GM04504 (cell line): ENCODE measurements around the gene MAPRE3.

Experiments used
- DNase-seq: peaks from one replicate; pipeline ENCODE4 v3.0.0-alpha.2; 2012; ENCODE audit warnings: low read depth

The MAPRE3 gene

DNA sequence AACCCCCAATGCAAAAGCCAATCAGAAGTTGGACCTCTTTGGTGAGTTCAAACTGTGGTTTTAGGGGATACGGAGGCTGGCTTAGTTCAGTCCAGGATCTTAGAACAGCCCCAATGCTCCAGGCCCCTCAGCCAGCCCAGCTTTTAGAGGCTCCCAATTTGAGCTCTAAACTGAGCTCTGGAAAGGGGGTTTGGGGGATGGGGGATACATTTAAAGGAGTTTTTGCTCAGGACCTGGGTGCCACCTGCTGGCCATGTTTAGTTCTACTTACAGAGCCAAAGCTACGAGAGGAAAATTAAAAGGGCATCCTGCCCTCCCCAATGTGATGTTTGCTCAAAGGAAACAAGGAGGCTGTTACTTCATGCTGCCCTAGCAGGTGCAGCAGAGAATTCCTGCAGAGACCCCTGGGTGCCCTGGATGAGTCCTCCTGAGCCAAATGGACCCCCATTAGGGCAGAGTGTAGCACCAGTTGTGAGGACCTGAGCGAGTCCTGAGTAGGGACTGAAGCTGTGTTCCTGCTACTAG, 46.4 kb downstream of the MAPRE3 start:
- DNase-seq = peak; percentile 43

- DNase-seq = no peak
These were observed 47.7 kb downstream of the MAPRE3 start for GRCh38 chr2:27018142-27018541.

GRCh38 chr2:27019459-27019858, 49.0 kb downstream of the MAPRE3 start:
- no peak for DNase-seq

DNA sequence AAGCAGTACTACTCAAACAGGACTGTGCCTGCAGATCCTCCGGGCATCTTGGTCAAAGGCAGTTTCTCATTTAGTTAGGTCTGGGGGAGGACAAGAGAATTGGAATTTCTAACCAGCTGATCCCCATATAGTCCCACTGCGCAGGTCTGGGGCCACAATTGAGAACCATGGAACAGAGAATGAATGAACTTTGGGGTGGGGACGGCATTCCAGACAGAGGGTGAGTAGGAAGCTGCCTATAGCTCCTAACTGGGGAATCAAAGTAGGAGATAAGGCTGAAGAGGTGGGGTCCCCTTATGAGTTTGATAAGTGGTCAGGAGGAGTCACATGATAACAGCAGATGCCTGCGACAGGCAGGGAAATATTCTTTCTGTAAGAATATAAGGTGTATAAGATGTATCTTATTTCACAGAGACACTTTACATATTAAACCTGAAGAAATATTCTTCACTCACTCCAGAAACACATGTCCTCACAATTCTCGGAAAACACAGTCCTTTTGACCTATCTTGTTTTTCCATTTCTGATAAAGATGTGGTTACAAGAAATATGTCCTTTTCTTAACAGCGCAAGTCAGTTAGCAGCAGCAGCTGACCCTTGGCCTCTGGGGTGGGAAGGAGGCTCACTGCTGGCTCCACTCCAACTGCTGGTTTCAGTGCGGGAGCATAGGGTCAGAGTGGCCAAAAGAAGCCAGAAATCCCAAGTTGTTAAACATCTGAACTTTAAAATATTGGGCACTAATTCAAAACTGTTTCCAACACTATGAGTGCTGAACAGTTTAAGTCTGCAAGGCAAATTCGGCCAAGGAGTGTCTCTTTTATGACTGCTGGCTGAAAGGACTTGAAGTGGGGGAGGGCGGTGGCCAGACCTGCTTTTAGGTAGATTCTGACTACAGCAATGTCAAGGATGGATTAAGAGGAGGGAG, 49.8 kb downstream of the MAPRE3 start:
- no peak for DNase-seq

DNA sequence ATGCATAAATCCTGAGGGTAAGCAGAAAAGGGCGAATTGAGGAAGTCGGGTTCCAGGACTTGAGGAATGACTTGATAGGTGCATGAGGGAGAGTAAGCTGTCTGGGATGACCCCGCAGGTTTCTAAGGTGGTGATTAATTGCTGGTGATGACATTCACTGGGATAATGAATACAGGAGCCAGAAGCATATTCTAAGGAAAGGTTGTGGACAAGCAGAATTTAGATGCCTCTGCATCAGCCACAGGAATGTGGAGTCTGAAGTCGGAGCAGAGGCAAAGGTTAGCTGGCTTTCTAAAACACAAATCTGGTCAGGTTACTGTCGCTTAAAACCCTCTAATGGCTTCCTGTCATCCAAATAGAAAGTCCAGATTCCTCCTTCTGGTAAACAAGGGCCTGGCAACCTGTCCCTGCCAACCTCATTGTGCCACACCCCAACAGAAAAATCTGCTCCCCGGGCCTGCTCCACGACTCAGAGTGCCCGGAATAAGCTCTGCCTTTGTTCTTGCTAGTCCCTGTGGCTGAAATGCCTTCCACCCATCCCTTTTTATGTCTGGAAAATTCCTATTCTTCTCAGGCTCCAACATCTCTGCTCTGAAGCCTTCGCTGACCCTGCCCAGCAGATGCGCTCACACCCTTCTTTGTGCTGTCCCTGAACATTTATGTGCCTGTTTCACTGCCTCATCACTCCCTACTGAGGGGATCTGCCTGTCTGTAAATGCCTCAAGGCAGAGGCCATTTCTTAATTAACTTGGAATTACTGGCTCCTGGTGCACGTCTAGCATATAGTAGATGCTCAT, 51.0 kb downstream of the MAPRE3 start:
- DNase-seq = no peak

DNA sequence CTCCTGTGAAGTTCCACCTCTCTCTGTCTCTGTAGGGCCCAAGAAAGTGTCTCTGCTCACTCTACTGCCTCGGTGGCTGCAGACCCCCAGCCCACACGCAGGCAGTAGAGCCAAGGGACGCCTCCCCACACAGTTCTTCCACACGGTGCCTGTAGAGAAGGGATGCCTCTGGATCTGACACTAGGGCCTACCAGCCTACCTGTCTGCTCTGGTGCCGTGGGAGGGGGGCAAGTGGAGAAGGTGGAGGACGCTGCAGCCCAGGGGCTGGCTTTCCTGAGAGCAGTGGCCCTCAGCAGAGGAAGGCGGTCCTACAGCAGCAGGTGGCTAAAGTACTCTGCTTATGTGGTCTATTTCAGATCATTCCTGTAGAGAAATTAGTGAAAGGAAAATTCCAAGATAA, 53.3 kb downstream of the MAPRE3 start:
- no peak for DNase-seq

DNA sequence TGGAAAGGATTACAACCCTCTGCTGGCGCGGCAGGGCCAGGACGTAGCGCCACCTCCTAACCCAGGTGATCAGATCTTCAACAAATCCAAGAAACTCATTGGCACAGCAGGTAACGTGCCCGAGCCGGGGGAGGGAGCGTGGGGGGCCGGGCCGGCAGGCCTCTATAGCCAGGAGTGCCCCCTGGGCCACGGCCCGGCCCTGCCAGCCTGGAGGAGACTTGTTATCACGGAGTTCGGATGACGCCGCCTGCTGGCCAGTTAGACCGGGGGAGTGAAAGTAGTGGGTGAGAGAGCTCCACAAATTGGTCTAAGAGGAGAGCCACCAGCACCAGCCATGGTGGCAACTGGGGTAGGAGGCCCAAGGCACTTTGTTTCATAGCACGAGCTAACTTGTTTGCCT, 53.8 kb downstream of the MAPRE3 start:
- no peak for DNase-seq

DNA sequence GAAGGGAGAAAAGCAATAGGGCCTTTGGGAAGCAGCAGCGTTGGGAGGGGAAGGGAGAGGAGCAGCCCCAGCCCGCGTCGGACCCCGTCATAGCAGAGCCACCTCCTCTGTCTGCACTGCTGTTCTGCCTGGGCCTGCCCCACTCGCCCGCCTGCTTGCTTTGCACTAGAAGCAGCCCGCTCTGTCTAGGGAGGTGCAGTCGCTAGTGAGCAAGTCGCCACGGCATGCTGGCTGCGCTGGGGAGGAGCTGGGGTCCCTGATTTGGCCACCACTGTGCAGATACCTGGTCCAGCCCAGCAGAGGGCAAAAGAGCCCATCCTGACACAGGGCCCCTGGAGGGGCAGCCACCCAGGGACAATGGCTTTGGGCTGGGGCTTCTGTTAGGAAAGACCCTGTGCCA, 54.4 kb downstream of the MAPRE3 start:
- no peak for DNase-seq

GRCh38 chr2:27025281-27025800, 54.9 kb downstream of the MAPRE3 start:
- no peak for DNase-seq

- DNase-seq = no peak
These were observed 55.7 kb downstream of the MAPRE3 start for GRCh38 chr2:27025861-27026851.

GRCh38 chr2:27027211-27027651, 56.8 kb downstream of the MAPRE3 start:
- no peak for DNase-seq

DNA sequence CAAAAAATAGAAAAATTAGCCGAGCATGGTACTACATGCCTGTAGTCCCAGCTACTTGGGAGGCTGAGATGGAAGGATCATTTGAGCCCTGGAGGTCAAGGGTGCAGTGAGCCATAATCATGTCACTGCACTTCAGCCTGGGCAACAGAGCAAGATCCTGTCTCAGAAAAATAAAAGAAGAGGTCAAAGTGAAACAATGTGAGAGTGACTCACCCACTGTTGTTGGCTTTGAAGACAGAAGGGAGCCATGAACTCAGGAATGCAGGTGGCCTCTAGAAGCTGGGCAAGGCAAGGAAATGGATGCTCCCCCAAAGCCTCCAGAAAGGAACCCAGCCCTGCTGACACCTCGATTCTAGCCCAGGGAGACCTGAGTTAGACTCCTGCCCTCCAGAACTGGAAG, 58.6 kb downstream of the MAPRE3 start:
- no peak for DNase-seq

- peak; percentile 74 for DNase-seq
These were observed 62.2 kb downstream of the MAPRE3 start, which contains the start of gene TMEM214 for GRCh38 chr2:27032495-27033252. TSS of gene TMEM214 (plus strand) at chr2:27032965. CDS start at chr2:27033016, 51 bp downstream.

DNA sequence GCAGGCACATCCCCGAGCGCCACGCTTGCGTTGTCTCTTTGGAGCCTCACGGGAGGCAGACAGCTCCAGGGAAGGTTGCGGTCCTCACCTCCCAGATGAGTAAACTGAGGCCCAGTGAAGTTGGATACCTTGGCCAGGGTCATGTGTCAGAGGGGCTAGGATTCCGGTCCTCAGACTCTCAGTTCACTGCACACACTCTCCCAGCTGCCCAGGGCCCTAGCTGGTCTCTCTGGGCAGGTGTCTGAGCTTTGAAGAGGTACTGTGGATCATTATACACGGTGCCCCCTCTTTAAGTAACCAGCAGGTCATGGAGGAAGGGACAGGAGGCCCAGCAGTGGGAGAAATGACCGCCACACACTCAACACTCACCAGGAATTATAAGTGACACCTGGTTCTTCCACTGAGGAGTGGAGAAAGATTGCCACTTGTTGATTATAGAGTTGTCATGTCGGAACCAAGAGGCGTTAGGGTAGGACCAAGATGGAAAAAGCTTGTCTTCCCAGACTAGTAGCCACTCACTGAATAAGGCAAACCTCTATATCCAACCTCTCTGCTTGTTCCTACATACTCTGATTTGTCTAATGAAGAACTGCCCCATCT, 62.9 kb downstream of the MAPRE3 start:
- DNase-seq = no peak

- no peak for DNase-seq
These were observed 67.6 kb downstream of the MAPRE3 start for GRCh38 chr2:27038012-27038411.

DNA sequence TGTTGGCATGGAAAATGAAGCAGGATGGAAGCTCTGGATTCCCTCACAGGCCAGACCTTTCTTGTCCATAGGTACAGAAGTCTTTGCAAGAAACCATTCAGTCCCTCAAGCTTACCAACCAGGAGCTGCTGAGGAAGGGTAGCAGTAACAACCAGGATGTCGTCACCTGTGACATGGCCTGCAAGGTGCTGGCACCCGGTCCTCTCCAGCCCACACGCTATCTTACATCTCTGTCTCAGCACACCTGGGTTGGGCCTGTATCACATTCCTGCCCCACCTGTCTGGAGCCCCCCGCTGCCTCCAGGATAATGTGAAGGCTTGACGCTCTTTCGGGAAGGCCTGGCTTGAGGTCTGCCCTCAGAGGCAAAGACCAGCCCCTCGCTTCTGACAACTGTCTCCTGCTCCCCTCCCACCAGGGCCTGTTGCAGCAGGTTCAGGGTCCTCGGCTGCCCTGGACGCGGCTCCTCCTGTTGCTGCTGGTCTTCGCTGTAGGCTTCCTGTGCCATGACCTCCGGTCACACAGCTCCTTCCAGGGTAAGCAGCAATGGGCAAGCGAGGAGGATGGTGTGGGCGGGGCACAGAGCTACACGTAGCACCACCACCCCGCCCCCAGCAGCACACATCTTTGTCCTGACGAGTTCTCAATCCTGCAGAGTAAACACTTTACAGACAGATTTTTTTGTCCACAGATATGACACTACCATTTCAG, 68.3 kb downstream of the MAPRE3 start:
- no peak for DNase-seq

DNA sequence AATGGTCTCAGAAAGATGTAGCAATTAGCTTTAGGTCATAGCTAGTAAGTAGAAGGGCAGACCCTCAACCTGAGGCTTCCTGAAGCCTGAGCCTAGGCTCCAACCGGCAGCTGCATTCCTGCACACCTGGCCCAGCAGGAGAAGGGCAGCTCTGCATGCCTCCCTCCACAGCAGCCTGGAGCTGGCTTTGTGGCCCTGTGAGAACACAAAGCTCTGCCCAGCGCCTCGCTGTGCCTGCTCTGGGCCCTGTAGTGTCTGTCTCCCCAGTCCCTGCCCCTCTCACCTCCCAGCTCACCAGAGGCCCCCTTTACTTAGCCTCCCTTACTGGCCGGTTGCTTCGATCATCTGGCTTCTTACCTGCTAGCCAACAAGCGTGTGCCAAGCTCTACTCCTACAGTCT, 69.0 kb downstream of the MAPRE3 start:
- no peak for DNase-seq

DNA sequence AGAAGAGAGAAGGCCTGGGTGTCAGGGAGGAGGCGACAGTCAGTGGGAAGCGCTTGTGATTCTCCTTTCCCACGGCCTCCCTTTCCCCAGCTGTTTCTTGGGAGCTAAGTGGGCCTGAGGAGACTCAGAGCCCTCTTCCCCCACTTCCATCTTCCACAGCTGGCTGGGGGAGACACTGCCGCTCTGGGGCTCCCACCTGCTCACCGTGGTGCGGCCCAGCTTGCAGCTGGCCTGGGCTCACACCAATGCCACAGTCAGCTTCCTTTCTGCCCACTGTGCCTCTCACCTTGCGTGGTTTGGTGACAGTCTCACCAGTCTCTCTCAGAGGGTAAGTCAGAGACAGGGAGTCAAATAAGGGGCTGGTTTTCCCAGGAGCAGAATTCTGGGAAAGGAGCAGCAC, 69.4 kb downstream of the MAPRE3 start:
- no peak for DNase-seq

- DNase-seq = no peak
These were observed 69.8 kb downstream of the MAPRE3 start for GRCh38 chr2:27040282-27040681.
